ENCODE measurements around the gene KIF21A. TPM values are rescaled to one million over a fixed set of nuclear protein-coding genes. Genes with fewer than 3 reads are reported as not detected.

The KIF21A gene
- total RNA-seq, 1 donor from 2014 or later = 12.1 TPM

DNA sequence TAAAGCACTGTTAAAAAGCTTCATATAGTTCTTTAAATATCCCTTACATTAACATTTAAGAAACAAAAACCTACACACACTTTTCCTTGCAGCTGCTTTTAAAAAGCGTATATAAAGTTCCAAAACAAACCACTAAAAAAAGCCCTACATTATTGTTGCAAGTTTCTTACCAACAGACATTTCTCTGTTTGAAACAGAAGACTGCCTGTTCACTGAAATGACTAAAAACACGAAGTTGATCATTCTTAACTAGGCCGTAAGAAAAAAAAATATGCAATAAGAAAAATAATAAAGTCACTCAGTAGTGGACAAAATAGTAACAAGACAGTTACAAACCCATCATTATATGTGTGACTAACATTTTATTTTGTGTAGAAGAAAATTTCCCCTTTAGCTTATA lies 37.3 kb downstream of the KIF21A start:
- Histone ChIP-seq H3K27ac (no peak overlapping the region), H3K36me3 (no peaks in the 10 kb centered on the region), H3K27me3 (ENCODE audit: low read depth) (no peaks in the 10 kb centered on the region), H3K9me3 (no peaks in the 10 kb centered on the region), H3K4me1 (no peaks in the 10 kb centered on the region), H3K4me3 (no peak overlapping the region)
- no peak for ATAC-seq
- no peak for DNase-seq
- intact Hi-C loops (cut with DNase I) = no loop called here
- TF ChIP-seq, protein P1, sequence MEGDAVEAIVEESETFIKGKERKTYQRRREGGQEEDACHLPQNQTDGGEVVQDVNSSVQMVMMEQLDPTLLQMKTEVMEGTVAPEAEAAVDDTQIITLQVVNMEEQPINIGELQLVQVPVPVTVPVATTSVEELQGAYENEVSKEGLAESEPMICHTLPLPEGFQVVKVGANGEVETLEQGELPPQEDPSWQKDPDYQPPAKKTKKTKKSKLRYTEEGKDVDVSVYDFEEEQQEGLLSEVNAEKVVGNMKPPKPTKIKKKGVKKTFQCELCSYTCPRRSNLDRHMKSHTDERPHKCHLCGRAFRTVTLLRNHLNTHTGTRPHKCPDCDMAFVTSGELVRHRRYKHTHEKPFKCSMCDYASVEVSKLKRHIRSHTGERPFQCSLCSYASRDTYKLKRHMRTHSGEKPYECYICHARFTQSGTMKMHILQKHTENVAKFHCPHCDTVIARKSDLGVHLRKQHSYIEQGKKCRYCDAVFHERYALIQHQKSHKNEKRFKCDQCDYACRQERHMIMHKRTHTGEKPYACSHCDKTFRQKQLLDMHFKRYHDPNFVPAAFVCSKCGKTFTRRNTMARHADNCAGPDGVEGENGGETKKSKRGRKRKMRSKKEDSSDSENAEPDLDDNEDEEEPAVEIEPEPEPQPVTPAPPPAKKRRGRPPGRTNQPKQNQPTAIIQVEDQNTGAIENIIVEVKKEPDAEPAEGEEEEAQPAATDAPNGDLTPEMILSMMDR (IDR thresholded peaks at IDR 0.05) = no peak

DNA sequence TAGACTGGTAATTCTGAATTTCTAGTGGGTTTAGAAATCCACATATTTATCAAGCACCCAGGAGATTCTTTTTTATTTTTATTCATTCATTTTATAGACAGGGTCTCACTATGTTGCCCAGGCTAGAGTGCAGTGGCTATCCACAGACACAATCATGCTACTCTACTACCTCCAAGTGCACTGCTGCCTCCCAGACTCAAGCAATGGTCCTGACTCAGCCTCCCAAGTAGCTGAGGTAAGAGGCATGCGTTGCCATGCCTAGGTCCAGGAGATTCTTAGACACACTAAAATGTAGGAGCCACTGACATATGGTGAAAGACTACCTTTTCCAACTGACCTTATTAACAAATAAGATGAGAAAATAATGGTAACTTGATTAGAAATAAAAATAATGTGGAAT lies 38.9 kb downstream of the KIF21A start:
- no peak for ATAC-seq
- intact Hi-C loops (cut with DNase I) = no loop called here
- no peaks in the 10 kb centered on the region for H3K36me3 ChIP-seq

DNA sequence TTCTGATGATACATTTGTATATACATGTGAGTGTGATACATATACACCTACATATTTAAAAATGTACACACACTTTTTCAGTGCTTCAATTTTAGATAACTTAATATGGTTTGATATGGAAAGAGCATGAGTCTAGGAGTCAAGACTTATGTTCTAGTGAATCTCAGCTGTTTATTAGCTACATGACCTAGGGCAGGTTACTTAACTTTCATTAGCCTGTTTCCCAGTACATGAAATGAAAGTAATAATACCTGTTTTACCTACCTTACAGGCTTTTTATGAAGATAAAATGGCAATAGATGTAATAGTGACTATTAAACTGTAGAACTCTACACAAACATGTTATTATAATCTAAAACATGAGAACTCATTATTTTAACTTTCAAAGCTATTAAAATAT lies 39.5 kb downstream of the KIF21A start:
- no peaks in the 10 kb centered on the region for H3K27me3 ChIP-seq (ENCODE audit: low read depth)
- intact Hi-C loops (cut with DNase I) = no loop called here
- TF ChIP-seq, protein P1 (IDR thresholded peaks at IDR 0.05) = no peak
- no peaks in the 10 kb centered on the region for H3K4me1 ChIP-seq
- no peaks in the 10 kb centered on the region for H3K9me3 ChIP-seq
- H3K36me3 ChIP-seq = no peaks in the 10 kb centered on the region
- H3K27ac ChIP-seq = no peak overlapping the region
- H3K4me3 ChIP-seq = no peak overlapping the region
- no peak for ATAC-seq
- DNase-seq = no peak

More for the DNA sequence above, 38.9 kb downstream of the KIF21A start:
- DNase-seq = no peak
- Histone ChIP-seq H3K27me3 (ENCODE audit: low read depth) (no peaks in the 10 kb centered on the region), H3K4me3 (no peak overlapping the region), H3K27ac (no peak overlapping the region), H3K9me3 (no peaks in the 10 kb centered on the region), H3K4me1 (no peaks in the 10 kb centered on the region)
- TF ChIP-seq, protein P1 (IDR thresholded peaks at IDR 0.05) = no peak

DNA sequence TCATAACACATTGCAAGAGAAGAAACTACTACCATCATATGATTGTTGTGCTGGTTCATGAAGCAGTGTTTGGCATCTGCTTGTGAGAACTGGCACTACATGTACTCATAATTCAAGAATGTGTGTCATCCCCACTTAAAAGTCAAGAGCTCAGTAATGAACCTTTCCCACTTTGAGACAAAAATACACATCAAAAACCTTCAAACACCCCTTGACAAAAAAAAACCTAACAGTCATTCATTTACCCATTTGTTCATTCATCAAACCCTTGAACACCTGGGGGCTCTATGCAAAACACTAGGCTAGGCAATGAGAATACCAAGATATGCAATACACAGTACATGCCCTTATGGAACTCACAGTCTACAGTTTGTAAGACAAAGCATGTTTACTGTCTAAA lies 40.0 kb downstream of the KIF21A start:
- Histone ChIP-seq H3K4me1 (no peaks in the 10 kb centered on the region), H3K27me3 (ENCODE audit: low read depth) (no peaks in the 10 kb centered on the region), H3K27ac (no peak overlapping the region), H3K4me3 (no peak overlapping the region), H3K36me3 (no peaks in the 10 kb centered on the region), H3K9me3 (no peaks in the 10 kb centered on the region)
- ATAC-seq = peak in 1 of 2 donors; percentile 62
- intact Hi-C loops (cut with DNase I) = no loop called here
- TF ChIP-seq, protein P1 (IDR thresholded peaks at IDR 0.05) = no peak
- DNase-seq = no peak

DNA sequence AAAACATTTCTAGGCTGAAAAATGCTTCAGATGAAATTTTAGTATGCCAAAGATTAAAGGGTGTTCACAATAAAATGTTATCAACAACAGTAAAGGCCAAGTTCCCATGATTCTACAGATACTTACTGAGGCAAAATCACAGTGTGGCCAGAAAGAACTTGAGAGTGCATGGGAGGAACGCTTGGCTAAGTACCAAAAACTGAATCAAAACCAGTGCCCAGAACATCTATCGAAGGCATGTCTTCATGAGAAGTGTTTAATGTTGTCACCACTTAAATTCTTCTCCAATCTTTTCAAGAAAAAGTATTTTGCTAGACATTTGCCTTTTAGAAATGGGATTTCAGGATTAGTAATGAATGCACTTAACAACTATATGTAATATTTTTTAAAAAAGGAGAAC lies 41.5 kb downstream of the KIF21A start:
- TF ChIP-seq, protein P1 (IDR thresholded peaks at IDR 0.05) = no peak
- Histone ChIP-seq H3K27me3 (ENCODE audit: low read depth) (no peaks in the 10 kb centered on the region), H3K27ac (no peak overlapping the region), H3K4me1 (no peaks in the 10 kb centered on the region), H3K36me3 (no peaks in the 10 kb centered on the region), H3K4me3 (no peak overlapping the region), H3K9me3 (no peaks in the 10 kb centered on the region)
- intact Hi-C loops (cut with DNase I) = no loop called here
- DNase-seq (no peak), ATAC-seq (no peak)

DNA sequence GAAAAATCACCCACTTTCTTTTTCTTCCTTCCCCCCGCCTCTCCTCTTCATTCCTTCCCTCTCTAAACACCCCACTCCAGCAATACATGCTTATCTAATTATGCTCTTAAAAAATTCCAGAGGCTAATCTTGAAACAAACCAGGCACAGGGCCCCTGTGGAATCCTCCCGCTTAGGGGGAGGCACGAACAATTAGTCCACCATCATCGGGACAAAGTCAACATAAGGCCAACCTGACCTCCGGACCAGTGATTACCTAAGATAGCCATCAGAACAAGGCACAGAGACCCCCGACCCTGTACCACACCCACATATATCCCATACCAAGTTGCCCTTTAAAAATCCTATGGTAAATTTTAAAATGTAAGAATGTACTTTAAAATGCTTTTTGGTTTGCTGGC lies 47.1 kb downstream of the KIF21A start:
- Histone ChIP-seq H3K4me1 (no peaks in the 10 kb centered on the region), H3K36me3 (no peaks in the 10 kb centered on the region), H3K27ac (no peak overlapping the region), H3K9me3 (no peaks in the 10 kb centered on the region), H3K4me3 (no peak overlapping the region), H3K27me3 (ENCODE audit: low read depth) (no peaks in the 10 kb centered on the region)
- ATAC-seq = peak in 1 of 2 donors; percentile 47
- intact Hi-C loops (cut with DNase I) = no loop called here
- DNase-seq = no peak
- TF ChIP-seq, protein P1 (IDR thresholded peaks at IDR 0.05) = no peak
